ENCODE results near the gene BATF3.

DNA sequence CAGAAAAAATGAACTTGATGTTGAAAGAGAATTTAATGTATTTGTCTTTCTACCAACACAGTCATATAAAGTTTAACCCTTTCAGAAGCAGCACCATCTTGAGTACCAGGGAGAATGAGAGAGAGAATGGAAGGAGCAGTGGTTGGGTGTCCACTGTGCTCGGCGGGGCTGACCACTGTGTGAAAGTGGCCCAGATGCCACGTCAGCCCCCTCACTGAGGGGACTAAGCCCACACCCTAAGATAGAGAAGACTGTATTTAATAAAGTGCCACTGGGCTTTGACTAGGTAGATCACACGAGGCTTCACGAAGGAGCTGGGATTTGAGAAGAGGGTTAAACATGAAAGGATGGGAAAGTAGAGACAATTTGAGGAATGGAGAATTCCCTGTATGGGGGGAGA is 31.2 kb downstream of the BATF3 start:
- TF ChIP-seq, protein P1, sequence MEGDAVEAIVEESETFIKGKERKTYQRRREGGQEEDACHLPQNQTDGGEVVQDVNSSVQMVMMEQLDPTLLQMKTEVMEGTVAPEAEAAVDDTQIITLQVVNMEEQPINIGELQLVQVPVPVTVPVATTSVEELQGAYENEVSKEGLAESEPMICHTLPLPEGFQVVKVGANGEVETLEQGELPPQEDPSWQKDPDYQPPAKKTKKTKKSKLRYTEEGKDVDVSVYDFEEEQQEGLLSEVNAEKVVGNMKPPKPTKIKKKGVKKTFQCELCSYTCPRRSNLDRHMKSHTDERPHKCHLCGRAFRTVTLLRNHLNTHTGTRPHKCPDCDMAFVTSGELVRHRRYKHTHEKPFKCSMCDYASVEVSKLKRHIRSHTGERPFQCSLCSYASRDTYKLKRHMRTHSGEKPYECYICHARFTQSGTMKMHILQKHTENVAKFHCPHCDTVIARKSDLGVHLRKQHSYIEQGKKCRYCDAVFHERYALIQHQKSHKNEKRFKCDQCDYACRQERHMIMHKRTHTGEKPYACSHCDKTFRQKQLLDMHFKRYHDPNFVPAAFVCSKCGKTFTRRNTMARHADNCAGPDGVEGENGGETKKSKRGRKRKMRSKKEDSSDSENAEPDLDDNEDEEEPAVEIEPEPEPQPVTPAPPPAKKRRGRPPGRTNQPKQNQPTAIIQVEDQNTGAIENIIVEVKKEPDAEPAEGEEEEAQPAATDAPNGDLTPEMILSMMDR (IDR thresholded peaks at IDR 0.05): no peak
- TF ChIP-seq POLR2A (IDR thresholded peaks at IDR 0.05): no peak
